ENCODE results near the gene TTLL8. TPM values are rescaled to one million over a fixed set of nuclear protein-coding genes. Genes with fewer than 3 reads are reported as not detected.

TTLL8 gene
- total RNA-seq, 3 donors from 2014 or later: not detected

DNA sequence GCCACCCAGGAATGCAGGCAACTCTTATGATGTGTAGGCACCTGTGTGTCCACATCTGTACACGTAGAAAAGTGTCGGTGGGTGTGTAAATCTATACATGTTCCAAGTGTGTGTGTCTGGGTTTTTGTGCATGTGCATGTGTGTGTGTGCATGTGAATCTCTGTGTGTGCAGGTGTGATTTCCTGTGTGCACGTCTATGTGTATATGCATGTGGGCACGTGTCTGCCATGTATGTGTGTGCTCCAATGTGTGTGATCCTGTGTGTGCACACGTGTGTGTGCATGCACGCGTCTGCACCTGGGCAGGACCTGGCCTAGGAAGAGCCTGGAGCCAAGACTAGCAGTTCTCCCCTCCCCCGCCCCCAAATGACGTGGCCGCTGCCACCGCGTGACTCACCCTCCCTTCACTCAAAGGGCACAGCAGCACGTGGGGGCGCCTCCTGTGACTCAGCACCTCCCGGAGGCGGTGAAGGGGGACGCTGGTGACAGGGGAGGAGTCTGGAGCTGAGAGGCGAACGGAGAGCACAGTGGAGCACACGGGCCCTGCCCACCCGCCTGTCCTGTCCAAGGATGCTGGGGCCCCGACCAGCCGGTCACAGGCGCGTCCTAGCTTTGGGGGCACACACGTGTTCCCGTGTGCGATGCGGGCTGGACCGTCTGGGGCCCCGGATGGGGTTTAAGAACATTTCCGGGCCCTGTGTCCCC, 87.4 kb downstream of the TTLL8 start:
- no peaks in the 10 kb centered on the region for H3K27me3 ChIP-seq
- H3K4me3 ChIP-seq: peak overlapping the region; percentile 47 to 64 (median 57)
- no peaks in the 10 kb centered on the region for H3K9me3 ChIP-seq
- peak; percentile 97 for DNase-seq (ENCODE audit: low spot score in 2 of 2)
- no peaks in the 10 kb centered on the region for H3K36me3 ChIP-seq
- TF ChIP-seq POLR2A (IDR thresholded peaks at IDR 0.05) (peak; percentile 90), POLR2AphosphoS5 (IDR thresholded peaks at IDR 0.05) (peak; percentile 93 to 99 (median 95))
- TF ChIP-seq, protein P1, sequence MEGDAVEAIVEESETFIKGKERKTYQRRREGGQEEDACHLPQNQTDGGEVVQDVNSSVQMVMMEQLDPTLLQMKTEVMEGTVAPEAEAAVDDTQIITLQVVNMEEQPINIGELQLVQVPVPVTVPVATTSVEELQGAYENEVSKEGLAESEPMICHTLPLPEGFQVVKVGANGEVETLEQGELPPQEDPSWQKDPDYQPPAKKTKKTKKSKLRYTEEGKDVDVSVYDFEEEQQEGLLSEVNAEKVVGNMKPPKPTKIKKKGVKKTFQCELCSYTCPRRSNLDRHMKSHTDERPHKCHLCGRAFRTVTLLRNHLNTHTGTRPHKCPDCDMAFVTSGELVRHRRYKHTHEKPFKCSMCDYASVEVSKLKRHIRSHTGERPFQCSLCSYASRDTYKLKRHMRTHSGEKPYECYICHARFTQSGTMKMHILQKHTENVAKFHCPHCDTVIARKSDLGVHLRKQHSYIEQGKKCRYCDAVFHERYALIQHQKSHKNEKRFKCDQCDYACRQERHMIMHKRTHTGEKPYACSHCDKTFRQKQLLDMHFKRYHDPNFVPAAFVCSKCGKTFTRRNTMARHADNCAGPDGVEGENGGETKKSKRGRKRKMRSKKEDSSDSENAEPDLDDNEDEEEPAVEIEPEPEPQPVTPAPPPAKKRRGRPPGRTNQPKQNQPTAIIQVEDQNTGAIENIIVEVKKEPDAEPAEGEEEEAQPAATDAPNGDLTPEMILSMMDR (IDR thresholded peaks at IDR 0.05): peak in 1 of 3 donors; percentile 8
- intact Hi-C loops (cut with DNase I; ENCODE audit: low total_unique reads): no loop called here
- H3K4me1 ChIP-seq: peaks cover 21 to 26% of the 10 kb centered on the region in 2 donors
- peak overlapping the region; percentile 78 to 88 for H3K27ac ChIP-seq

DNA sequence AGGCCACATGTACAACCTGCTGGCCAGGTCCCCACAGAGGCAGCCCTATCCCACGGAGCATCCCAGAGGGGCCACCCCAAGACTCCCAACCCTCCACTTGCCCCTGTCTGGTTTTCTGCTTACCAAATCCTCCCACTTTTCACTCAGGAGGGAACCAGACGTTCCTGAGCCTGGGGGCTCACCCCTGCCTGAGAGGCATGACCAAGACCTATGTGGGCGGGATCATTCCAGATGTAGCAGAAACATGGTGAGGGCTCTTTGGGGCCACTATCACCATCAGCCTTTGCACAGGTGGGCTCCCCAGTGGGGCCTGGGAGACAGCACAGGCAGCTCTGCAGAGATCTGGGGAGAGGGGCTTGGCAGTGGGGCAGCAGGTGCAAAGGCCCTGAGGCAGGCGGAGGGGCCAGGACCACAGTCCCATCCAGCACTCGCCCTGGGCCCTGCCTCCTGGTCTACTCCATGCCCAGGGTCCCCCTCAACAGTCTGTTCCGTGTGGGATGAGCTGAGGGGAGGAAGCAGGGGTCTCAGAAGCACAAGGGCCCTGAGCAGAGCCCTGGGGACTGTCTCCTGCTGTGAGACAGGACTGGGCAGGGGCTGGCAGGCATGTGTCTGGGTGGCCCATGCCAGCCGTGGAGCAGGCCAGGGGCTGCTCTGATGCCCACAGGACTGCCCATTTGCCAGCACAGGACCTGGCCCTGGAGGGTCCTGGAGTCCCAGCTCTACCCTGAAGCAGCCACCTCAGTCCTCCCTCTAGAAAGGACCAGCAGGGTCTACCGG, 88.2 kb downstream of the TTLL8 start:
- TF ChIP-seq, protein P1 (IDR thresholded peaks at IDR 0.05): no peak
- no peak overlapping the region for H3K4me3 ChIP-seq
- peak in 1 of 2 donors; percentile 49 for DNase-seq (ENCODE audit: low spot score in 2 of 2)
- peak overlapping the region; percentile 78 to 88 for H3K27ac ChIP-seq
- intact Hi-C loops (cut with DNase I; ENCODE audit: low total_unique reads): no loop called here
- H3K36me3 ChIP-seq: no peaks in the 10 kb centered on the region
- H3K27me3 ChIP-seq: no peaks in the 10 kb centered on the region
- H3K9me3 ChIP-seq: no peaks in the 10 kb centered on the region
- H3K4me1 ChIP-seq: peaks cover 26 to 27% of the 10 kb centered on the region in 2 donors

DNA sequence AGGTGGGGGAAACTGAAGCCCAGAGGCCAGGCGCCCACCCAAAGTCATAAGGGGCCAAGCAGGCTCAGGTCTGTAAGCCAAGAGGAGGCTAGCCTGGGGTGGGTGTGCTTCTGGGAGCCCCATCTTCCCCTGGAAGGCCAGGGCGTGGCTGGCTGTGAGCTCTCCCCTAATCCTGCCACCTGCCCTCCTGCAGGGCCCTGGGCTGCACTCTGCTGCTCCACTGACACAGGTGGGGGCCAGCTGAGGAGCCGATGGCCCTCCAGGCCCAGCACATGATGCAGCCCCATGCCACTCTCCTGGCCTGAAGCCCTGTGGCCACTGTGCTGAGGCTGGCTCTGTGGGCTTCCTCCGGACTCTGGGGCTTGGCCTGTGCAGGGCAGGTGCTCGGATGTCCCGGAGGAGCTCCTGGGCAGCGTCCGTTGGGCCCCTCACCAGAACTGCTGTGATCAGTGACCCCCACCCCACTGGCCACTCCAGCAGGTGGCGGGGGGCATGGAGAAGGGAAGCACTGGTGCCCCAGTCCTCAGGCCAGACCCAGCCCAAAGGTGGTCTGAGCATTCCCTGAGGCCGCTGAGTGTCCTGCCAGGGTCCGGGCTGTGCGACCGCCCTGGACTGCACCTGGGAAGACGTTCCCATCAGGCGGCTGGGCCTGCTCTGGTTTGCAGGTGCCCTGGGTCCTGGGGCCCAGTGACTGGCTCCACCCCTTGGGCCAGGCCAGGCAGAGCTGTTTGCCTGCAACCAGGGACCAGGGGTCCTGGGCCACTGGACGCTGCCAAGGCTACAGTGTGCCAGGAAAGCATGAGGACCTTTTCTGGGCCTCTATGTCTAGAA, 89.1 kb downstream of the TTLL8 start:
- Histone ChIP-seq H3K27me3 (no peaks in the 10 kb centered on the region), H3K4me1 (peaks cover 33 to 34% of the 10 kb centered on the region in 2 donors), H3K36me3 (no peaks in the 10 kb centered on the region), H3K9me3 (no peaks in the 10 kb centered on the region), H3K27ac (peak overlapping the region; percentile 78 to 88), H3K4me3 (no peak overlapping the region)
- intact Hi-C loops (cut with DNase I; ENCODE audit: low total_unique reads): no loop called here
- peak; percentile 18 to 49 for DNase-seq (ENCODE audit: low spot score in 2 of 2)
- TF ChIP-seq, protein P1 (IDR thresholded peaks at IDR 0.05): no peak
- no peak for TF ChIP-seq POLR2AphosphoS5 (IDR thresholded peaks at IDR 0.05)
- TF ChIP-seq POLR2A (IDR thresholded peaks at IDR 0.05): no peak

Other genes with a start within 250 kb of the TTLL8 start
- 10 to 100 TPM; 33.4 to 35.1 (median 34.1) TPM for gene BRD1, start 230.4 kb downstream of the TTLL8 start, total RNA-seq
- 10 to 100 TPM in 2 of 3 donors, 1 to 10 TPM in 1; 7.5 to 11.3 (median 10.5) TPM for gene ZBED4, start 204.5 kb downstream of the TTLL8 start, total RNA-seq
- 10 to 100 TPM; 16.6 to 22.4 (median 19.7) TPM for gene ALG12, start 139.9 kb downstream of the TTLL8 start, total RNA-seq
- 10 to 100 TPM; 20.6 to 59.3 (median 39.5) TPM for gene CRELD2, start 139.7 kb downstream of the TTLL8 start, total RNA-seq
- 10 to 100 TPM; 63.0 to 92.1 (median 87.1) TPM for gene PIM3, start 97.5 kb downstream of the TTLL8 start, total RNA-seq
- not detected for gene IL17REL, start 45.5 kb downstream of the TTLL8 start, total RNA-seq
- gene MLC1, start 27.1 kb upstream of the TTLL8 start, total RNA-seq: under 1 TPM in 1 of 3 donors, not detected in 2; 0.15 TPM
- under 1 TPM; 0.16 to 0.44 (median 0.33) TPM for gene MOV10L1, start 31.7 kb upstream of the TTLL8 start, total RNA-seq
- 1 to 10 TPM in 2 of 3 donors, under 1 TPM in 1; 0.64 to 2.0 (median 1.8) TPM for gene PANX2, start 112.4 kb upstream of the TTLL8 start, total RNA-seq
- 10 to 100 TPM; 17.3 to 35.7 (median 28.2) TPM for gene TRABD, start 127.6 kb upstream of the TTLL8 start, total RNA-seq
- 10 to 100 TPM; 24.3 to 32.3 (median 31.8) TPM for gene SELENOO, start 142.7 kb upstream of the TTLL8 start, total RNA-seq
- gene TUBGCP6, start 186.7 kb upstream of the TTLL8 start, total RNA-seq: 10 to 100 TPM; 34.2 to 66.2 (median 59.6) TPM
- 10 to 100 TPM; 22.9 to 35.7 (median 29.4) TPM for gene HDAC10, start 193.0 kb upstream of the TTLL8 start, total RNA-seq
- 1 to 10 TPM; 3.8 to 9.8 (median 5.3) TPM for gene MAPK12, start 203.4 kb upstream of the TTLL8 start, total RNA-seq
- gene MAPK11, start 212.1 kb upstream of the TTLL8 start, total RNA-seq: 10 to 100 TPM in 2 of 3 donors, 1 to 10 TPM in 1; 5.7 to 16.5 (median 13.4) TPM
- gene PLXNB2, start 249.3 kb upstream of the TTLL8 start, total RNA-seq: 100 to 1,000 TPM in 2 of 3 donors, 10 to 100 TPM in 1; 79.0 to 137 (median 122) TPM